Measurements from ENCODE around the gene TBCD.

DNA sequence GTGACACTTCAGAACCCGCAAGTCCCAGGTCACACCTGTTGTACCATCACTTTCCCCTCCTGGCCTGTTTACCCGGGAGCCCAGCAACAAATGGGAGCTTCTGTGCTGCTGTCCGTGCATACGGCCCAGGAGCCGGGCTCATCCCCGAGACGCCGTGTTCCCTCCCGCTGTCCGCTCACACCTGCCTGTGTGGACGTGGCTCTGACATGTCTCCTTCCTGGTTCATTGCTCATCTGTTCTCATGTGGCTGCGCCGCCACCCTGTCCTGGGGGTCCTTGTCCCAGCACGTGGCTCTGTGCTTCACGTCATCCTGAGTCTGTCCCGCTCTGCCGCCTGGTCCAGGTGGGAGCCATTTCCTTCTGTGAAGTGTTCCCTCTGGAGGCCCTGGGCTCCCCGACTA is 37.9 kb downstream of the TBCD start:
- no peak for TF ChIP-seq ZNF696 (CRISPR knock-in tag; conservative IDR thresholded peaks at IDR 0.05)
- no peak for TF ChIP-seq SMARCB1 (IDR thresholded peaks at IDR 0.05; ENCODE audit: insufficient read length, low read depth)
- TF ChIP-seq, protein P1, sequence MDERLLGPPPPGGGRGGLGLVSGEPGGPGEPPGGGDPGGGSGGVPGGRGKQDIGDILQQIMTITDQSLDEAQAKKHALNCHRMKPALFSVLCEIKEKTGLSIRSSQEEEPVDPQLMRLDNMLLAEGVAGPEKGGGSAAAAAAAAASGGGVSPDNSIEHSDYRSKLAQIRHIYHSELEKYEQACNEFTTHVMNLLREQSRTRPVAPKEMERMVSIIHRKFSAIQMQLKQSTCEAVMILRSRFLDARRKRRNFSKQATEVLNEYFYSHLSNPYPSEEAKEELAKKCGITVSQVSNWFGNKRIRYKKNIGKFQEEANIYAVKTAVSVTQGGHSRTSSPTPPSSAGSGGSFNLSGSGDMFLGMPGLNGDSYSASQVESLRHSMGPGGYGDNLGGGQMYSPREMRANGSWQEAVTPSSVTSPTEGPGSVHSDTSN (CRISPR knock-in tag; IDR thresholded peaks at IDR 0.05; ENCODE audit: low read depth) = no peak
- TF ChIP-seq, protein P1 (tag; conservative IDR thresholded peaks at IDR 0.05; ENCODE audit: low read depth) = no peak
- no peak for TF ChIP-seq TAF1 (IDR thresholded peaks at IDR 0.05; ENCODE audit: control insufficient read depth, extremely low read depth, insufficient read depth, low read length, severe bottlenecking)
- no peak for TF ChIP-seq FOXM1 (IDR thresholded peaks at IDR 0.05; ENCODE audit: low read depth)
- TF ChIP-seq FOXM1 (CRISPR knock-in tag; IDR thresholded peaks at IDR 0.05; ENCODE audit: low read depth) = no peak
- TF ChIP-seq, protein P2, sequence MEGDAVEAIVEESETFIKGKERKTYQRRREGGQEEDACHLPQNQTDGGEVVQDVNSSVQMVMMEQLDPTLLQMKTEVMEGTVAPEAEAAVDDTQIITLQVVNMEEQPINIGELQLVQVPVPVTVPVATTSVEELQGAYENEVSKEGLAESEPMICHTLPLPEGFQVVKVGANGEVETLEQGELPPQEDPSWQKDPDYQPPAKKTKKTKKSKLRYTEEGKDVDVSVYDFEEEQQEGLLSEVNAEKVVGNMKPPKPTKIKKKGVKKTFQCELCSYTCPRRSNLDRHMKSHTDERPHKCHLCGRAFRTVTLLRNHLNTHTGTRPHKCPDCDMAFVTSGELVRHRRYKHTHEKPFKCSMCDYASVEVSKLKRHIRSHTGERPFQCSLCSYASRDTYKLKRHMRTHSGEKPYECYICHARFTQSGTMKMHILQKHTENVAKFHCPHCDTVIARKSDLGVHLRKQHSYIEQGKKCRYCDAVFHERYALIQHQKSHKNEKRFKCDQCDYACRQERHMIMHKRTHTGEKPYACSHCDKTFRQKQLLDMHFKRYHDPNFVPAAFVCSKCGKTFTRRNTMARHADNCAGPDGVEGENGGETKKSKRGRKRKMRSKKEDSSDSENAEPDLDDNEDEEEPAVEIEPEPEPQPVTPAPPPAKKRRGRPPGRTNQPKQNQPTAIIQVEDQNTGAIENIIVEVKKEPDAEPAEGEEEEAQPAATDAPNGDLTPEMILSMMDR (IDR thresholded peaks at IDR 0.05 in 2 of 3, conservative IDR thresholded peaks at IDR 0.05 in 1 of 3; ENCODE audit: insufficient read depth in 2 of 3, low read depth in 1 of 3, low read length in 3 of 3) = no peak
